ENCODE data around the gene SLC23A3.

The SLC23A3 gene

GRCh38 chr2:219116776-219117646, 52.8 kb downstream of the SLC23A3 start:
- H3K27ac ChIP-seq, result no peak overlapping the region
- no peaks in the 10 kb centered on the region for H3K9me3 ChIP-seq
- peaks cover 0 to 13% (median 4%) of the 10 kb centered on the region in 4 donors for H3K4me1 ChIP-seq
- H3K36me3 ChIP-seq, result no peaks in the 10 kb centered on the region
- H3K27me3 ChIP-seq, result no peaks in the 10 kb centered on the region
- no peak overlapping the region for H3K4me3 ChIP-seq
- no peak for TF ChIP-seq CTCF (IDR thresholded peaks at IDR 0.05)
- intact Hi-C loops (cut with DNase I; ENCODE audit: low total_unique reads), result no loop called here
- DNase-seq, result no peak

- no peak for TF ChIP-seq CTCF (IDR thresholded peaks at IDR 0.05)
- peaks cover 0 to 2% (median under 1%) of the 10 kb centered on the region in 4 donors for H3K4me1 ChIP-seq
- H3K27ac ChIP-seq, result no peak overlapping the region
- H3K36me3 ChIP-seq, result no peaks in the 10 kb centered on the region
- DNase-seq, result no peak
- intact Hi-C loops (cut with DNase I; ENCODE audit: low total_unique reads), result loop anchor here (5.0 kb wide), 1 partner anchor 35 kb away; no protein-coding TSS in a partner anchor
- H3K4me3 ChIP-seq, result no peak overlapping the region
- H3K9me3 ChIP-seq, result no peaks in the 10 kb centered on the region
- H3K27me3 ChIP-seq, result no peaks in the 10 kb centered on the region
Observed at GRCh38 chr2:219112651-219113338, 57.0 kb downstream of the SLC23A3 start.

GRCh38 chr2:219112062-219112406, 57.8 kb downstream of the SLC23A3 start:
- H3K4me3 ChIP-seq, result no peak overlapping the region
- no peak overlapping the region for H3K27ac ChIP-seq
- H3K4me1 ChIP-seq, result peaks cover 0 to 4% (median 2%) of the 10 kb centered on the region in 4 donors
- intact Hi-C loops (cut with DNase I; ENCODE audit: low total_unique reads), result loop anchor here (5.0 kb wide), 1 partner anchor 35 kb away; no protein-coding TSS in a partner anchor
- no peak for TF ChIP-seq CTCF (IDR thresholded peaks at IDR 0.05)
- DNase-seq, result no peak
- H3K36me3 ChIP-seq, result no peaks in the 10 kb centered on the region
- H3K27me3 ChIP-seq, result no peaks in the 10 kb centered on the region
- H3K9me3 ChIP-seq, result no peaks in the 10 kb centered on the region
